NCI-H1417 treated with DMSO at 0.1 percent for 48 hours (cell line): ENCODE results near the gene MBOAT1.

Experiments used
- DNase-seq: peaks from one replicate; lab custom pipeline; 2025; lab: John Stamatoyannopoulos, UW

MBOAT1 gene

GRCh38 chr6:20102397-20103073 lies 109.7 kb downstream of the MBOAT1 start:
- DNase-seq: no peak

GRCh38 chr6:20099156-20099555 lies 113.1 kb downstream of the MBOAT1 start:
- DNase-seq: no peak

- DNase-seq: no peak
Observed at GRCh38 chr6:20098267-20098876, 113.9 kb downstream of the MBOAT1 start.

GRCh38 chr6:20096536-20096935 lies 115.7 kb downstream of the MBOAT1 start:
- DNase-seq: no peak

GRCh38 chr6:20095436-20095835 lies 116.8 kb downstream of the MBOAT1 start:
- no peak for DNase-seq

GRCh38 chr6:20092071-20092566 lies 120.2 kb downstream of the MBOAT1 start:
- DNase-seq: peak; percentile 43

- DNase-seq: no peak
Observed at GRCh38 chr6:20086992-20087391, 125.3 kb downstream of the MBOAT1 start.

GRCh38 chr6:20085817-20086216 lies 126.5 kb downstream of the MBOAT1 start:
- no peak for DNase-seq

- DNase-seq: no peak
Observed at GRCh38 chr6:20084411-20084810, 127.9 kb downstream of the MBOAT1 start.

GRCh38 chr6:20071998-20072397 lies 140.3 kb downstream of the MBOAT1 start:
- no peak for DNase-seq

- DNase-seq: no peak
Observed at GRCh38 chr6:20070047-20070446, 142.2 kb downstream of the MBOAT1 start.

GRCh38 chr6:20069021-20069522 lies 143.2 kb downstream of the MBOAT1 start:
- DNase-seq: peak; percentile 93

- no peak for DNase-seq
Observed at GRCh38 chr6:20068421-20068988, 143.8 kb downstream of the MBOAT1 start.

- no peak for DNase-seq
Observed at GRCh38 chr6:20061952-20062351, 150.3 kb downstream of the MBOAT1 start.

- DNase-seq: no peak
Observed at GRCh38 chr6:20060252-20060651, 152.0 kb downstream of the MBOAT1 start.

GRCh38 chr6:20058912-20059311 lies 153.4 kb downstream of the MBOAT1 start:
- no peak for DNase-seq

- peak; percentile 41 for DNase-seq
Observed at GRCh38 chr6:20058121-20058905, 154.0 kb downstream of the MBOAT1 start.

GRCh38 chr6:20056350-20056992 lies 155.8 kb downstream of the MBOAT1 start:
- peak; percentile 51 for DNase-seq

- DNase-seq: no peak
Observed at GRCh38 chr6:20055916-20056315, 156.4 kb downstream of the MBOAT1 start.
